Transverse colon (tissue), 4 donors: Measurements from ENCODE around the gene SLC17A5.
A peak's percentile ranks its signal among the peaks of the same experiment; 100 is the strongest.

Experiments used
- EP300 ChIP-seq: sonication (generic); formaldehyde crosslinking; IDR thresholded peaks from one replicate; pipeline ENCODE4 v1.6.1; 2017; ENCODE audit warnings: antibody characterized with exemption, low read depth
- POLR2AphosphoS5 ChIP-seq, 3 donors: sonication (generic); formaldehyde crosslinking; IDR thresholded peaks; one replicate each; pipeline ENCODE4 v1.6.1; 2016; ENCODE audit warnings: antibody characterized with exemption in 3 of 3
- TF ChIP-seq, protein P1 (sequence below), 5 experiments: fragments of 200-600 bp in 3 of 5; fragments of 450-650 bp in 2 of 5; sonication (generic) in 3 of 5; IDR thresholded peaks; 1 replicate in 2 of 5; 2 replicates in 3 of 5; pipeline ENCODE4 v1.5.1; 2016 to 2017; ENCODE audit warnings: antibody characterized with exemption in 5 of 5, inconsistent platforms in 3 of 5, mild to moderate bottlenecking in 2 of 5, moderate library complexity in 1 of 5

DNA sequence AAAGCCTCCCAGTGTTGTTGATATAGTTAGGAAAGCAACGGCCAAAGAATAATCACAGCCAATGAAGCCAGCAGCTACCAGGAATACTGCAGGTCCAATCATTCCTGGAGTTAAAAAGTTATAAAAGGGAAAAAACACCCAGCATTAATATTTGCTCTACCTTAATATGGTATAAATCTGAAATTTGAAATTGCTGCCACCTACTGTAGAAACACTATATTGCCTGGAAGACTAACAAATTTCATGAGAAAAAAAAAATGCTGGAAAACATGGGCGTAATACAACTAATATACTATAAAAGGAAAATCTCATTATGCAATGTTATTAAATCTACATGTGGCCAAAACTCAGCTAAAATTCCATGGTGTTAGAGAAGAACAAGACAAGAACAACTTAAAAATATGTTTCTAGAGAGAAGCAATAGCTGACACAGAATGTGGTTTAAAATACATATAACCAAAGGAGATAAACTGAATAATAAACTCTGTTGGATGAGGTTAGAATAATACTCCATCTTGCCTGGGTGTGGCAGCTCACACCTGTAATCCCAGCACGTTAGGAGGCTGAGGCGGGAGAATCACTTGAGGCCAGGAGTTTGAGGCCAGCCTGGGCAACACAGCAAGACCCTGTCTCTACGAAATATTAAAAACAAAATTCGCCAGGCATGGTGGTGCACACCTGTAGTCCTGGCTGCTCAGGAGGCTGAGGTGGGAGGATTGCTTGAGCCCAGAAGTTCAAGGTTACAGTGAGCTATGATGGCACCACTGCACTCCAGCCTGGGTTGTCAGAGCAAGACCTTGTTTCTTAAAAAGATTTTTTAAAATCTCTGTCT lies 43.1 kb downstream of the SLC17A5 start:
- TF ChIP-seq, protein P1, sequence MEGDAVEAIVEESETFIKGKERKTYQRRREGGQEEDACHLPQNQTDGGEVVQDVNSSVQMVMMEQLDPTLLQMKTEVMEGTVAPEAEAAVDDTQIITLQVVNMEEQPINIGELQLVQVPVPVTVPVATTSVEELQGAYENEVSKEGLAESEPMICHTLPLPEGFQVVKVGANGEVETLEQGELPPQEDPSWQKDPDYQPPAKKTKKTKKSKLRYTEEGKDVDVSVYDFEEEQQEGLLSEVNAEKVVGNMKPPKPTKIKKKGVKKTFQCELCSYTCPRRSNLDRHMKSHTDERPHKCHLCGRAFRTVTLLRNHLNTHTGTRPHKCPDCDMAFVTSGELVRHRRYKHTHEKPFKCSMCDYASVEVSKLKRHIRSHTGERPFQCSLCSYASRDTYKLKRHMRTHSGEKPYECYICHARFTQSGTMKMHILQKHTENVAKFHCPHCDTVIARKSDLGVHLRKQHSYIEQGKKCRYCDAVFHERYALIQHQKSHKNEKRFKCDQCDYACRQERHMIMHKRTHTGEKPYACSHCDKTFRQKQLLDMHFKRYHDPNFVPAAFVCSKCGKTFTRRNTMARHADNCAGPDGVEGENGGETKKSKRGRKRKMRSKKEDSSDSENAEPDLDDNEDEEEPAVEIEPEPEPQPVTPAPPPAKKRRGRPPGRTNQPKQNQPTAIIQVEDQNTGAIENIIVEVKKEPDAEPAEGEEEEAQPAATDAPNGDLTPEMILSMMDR (IDR thresholded peaks at IDR 0.05) = peak; percentile 60 to 79 (median 71)
- TF ChIP-seq EP300 = no peak
- TF ChIP-seq POLR2AphosphoS5 (IDR thresholded peaks at IDR 0.05) = no peak
